ENCODE data around the gene NAA38.
"Not testable (repeated sequence)": the region's sequence is repeated elsewhere in the genome, so short reads cannot be mapped to it uniquely, and the experiment has no call there.

NAA38 gene

GRCh38 chr17:7882068-7882467 lies 24.7 kb upstream of the NAA38 start:
- DNase-seq, result no peak

GRCh38 chr17:7881276-7882054 lies 24.1 kb upstream of the NAA38 start:
- peak; percentile 28 for DNase-seq

GRCh38 chr17:7880076-7880868 lies 22.9 kb upstream of the NAA38 start:
- DNase-seq, result no peak

GRCh38 chr17:7878234-7878633 lies 20.9 kb upstream of the NAA38 start:
- no peak for DNase-seq

GRCh38 chr17:7875804-7876370 lies 18.5 kb upstream of the NAA38 start:
- no peak for DNase-seq

GRCh38 chr17:7873051-7873450 lies 15.7 kb upstream of the NAA38 start:
- DNase-seq, result no peak

GRCh38 chr17:7867881-7868329 lies 10.5 kb upstream of the NAA38 start:
- DNase-seq, result no peak

GRCh38 chr17:7864995-7865650 lies 7.8 kb upstream of the NAA38 start:
- DNase-seq, result no peak

- DNase-seq, result not testable (repeated sequence)
These were observed 7.0 kb upstream of the NAA38 start for GRCh38 chr17:7864384-7864783.

GRCh38 chr17:7862692-7863437 lies 5.5 kb upstream of the NAA38 start:
- DNase-seq, result peak; percentile 70

- no peak for DNase-seq
These were observed 1.7 kb upstream of the NAA38 start for GRCh38 chr17:7859028-7859427.

- peak; percentile 56 for DNase-seq
These were observed 1.1 kb upstream of the NAA38 start for GRCh38 chr17:7858522-7858810.

GRCh38 chr17:7857713-7858521 lies 558 bp upstream of the NAA38 start, which contains the start of gene CYB5D1:
Gene CYB5D1, plus strand, starts transcription at chr17:7858003. Its CDS starts 132 bp downstream, at chr17:7858135.
- DNase-seq, result peak; percentile 94

GRCh38 chr17:7856011-7856810 lies 1.1 kb downstream of the NAA38 start:
- DNase-seq, result peak; percentile 28

GRCh38 chr17:7855660-7856010 lies 1.7 kb downstream of the NAA38 start:
- no peak for DNase-seq

- no peak for DNase-seq
These were observed 2.3 kb downstream of the NAA38 start, which contains the start of gene TMEM88 for GRCh38 chr17:7854851-7855659. Gene TMEM88, plus strand, starts transcription at chr17:7855066. Its CDS starts 9 bp downstream, at chr17:7855075.

- DNase-seq, result no peak
These were observed 3.1 kb downstream of the NAA38 start for GRCh38 chr17:7854078-7854777.

- no peak for DNase-seq
These were observed 3.7 kb downstream of the NAA38 start for GRCh38 chr17:7853691-7854038.
